ENCODE measurements around the gene NFU1.

- TF ChIP-seq SIN3B (IDR thresholded peaks at IDR 0.05; ENCODE audit: low read length) (no peak), CBFB (CRISPR knock-in tag; IDR thresholded peaks at IDR 0.05) (no peak), NR3C1 (CRISPR knock-in tag; IDR thresholded peaks at IDR 0.05) (no peak), ZNF318 (CRISPR knock-in tag; IDR thresholded peaks at IDR 0.05) (no peak), NCOR1 (IDR thresholded peaks at IDR 0.05; ENCODE audit: borderline replicate concordance, low read length) (no peak), ZNF550 (CRISPR knock-in tag; IDR thresholded peaks at IDR 0.05; ENCODE audit: borderline replicate concordance) (no peak), GABPA (IDR thresholded peaks at IDR 0.05; ENCODE audit: low read depth, low read length) (no peak), GABPA (CRISPR knock-in tag; IDR thresholded peaks at IDR 0.05; ENCODE audit: low read depth) (no peak), THRA (CRISPR knock-in tag; IDR thresholded peaks at IDR 0.05; ENCODE audit: borderline replicate concordance) (no peak), TCF12 (IDR thresholded peaks at IDR 0.05) (no peak), TCF12 (CRISPR knock-in tag; IDR thresholded peaks at IDR 0.05) (no peak)
These were observed 53.9 kb downstream of the NFU1 start for GRCh38 chr2:69383176-69383812.

All from HepG2 (cell line).